Neuronal stem cell (in vitro differentiated cells): ENCODE measurements around the gene DNAH11.
"Not testable (repeated sequence)": the region's sequence is repeated elsewhere in the genome, so short reads cannot be mapped to it uniquely, and the experiment has no call there.

Source experiments
- DNase-seq: peaks from one replicate; pipeline ENCODE4 v3.0.0-alpha.2; 2013; ENCODE audit warnings: low spot score
- H2AFZ ChIP-seq: one replicate; pipeline ENCODE4 v1.6.1; 2013; ENCODE audit warnings: mild to moderate bottlenecking, low read length, inconsistent platforms
- H2AK5ac ChIP-seq: 2 replicates; pipeline ENCODE4 v1.6.1; 2013; ENCODE audit warnings: low read depth, mild to moderate bottlenecking, inconsistent platforms, low read length, moderate library complexity, mixed read lengths
- H2BK120ac ChIP-seq: 2 replicates; pipeline ENCODE4 v1.6.1; 2013; ENCODE audit warnings: low read depth, mild to moderate bottlenecking, inconsistent platforms, low read length, moderate library complexity, mixed read lengths
- H2BK12ac ChIP-seq: one replicate; pipeline ENCODE4 v1.6.1; 2013; ENCODE audit warnings: low read length, inconsistent platforms
- H2BK15ac ChIP-seq: 2 replicates; pipeline ENCODE4 v1.6.1; 2013; ENCODE audit warnings: mild to moderate bottlenecking, low read length, inconsistent platforms, mixed read lengths
- H2BK5ac ChIP-seq: one replicate; pipeline ENCODE4 v1.6.1; 2013; ENCODE audit warnings: inconsistent platforms, mild to moderate bottlenecking, low read length, moderate library complexity
- H3K14ac ChIP-seq: one replicate; pipeline ENCODE4 v1.6.1; 2013; ENCODE audit warnings: low read length, inconsistent platforms
- H3K18ac ChIP-seq: 2 replicates; pipeline ENCODE4 v1.6.1; 2013; ENCODE audit warnings: low read length, inconsistent platforms
- H3K23ac ChIP-seq: 2 replicates; pipeline ENCODE4 v1.6.1; 2013; ENCODE audit warnings: low read depth, mild to moderate bottlenecking, mixed read lengths, low read length, inconsistent platforms; ENCODE audit not compliant: poor library complexity
- H3K27ac ChIP-seq: replicated peaks from 3 replicates; pipeline ENCODE4 v1.5.1; 2013; ENCODE audit warnings: low read length, inconsistent platforms
- H3K27me3 ChIP-seq, 3 experiments: 2 replicates each; pipeline ENCODE4 v1.6.1; 2013; ENCODE audit warnings: low read length in 3 of 3, mild to moderate bottlenecking in 2 of 3, inconsistent platforms in 1 of 3, low read depth in 1 of 3, mixed read lengths in 1 of 3, moderate library complexity in 1 of 3; ENCODE audit not compliant: control insufficient read depth in 3 of 3, insufficient read depth in 3 of 3
- H3K36me3 ChIP-seq, 2 donors: replicated peaks in 1 of 2; 2 replicates each; pipeline ENCODE4 v1.6.1; 2013; ENCODE audit warnings: low read length in 2 of 2; ENCODE audit not compliant: control insufficient read depth in 2 of 2, insufficient read depth in 2 of 2
- H3K4ac ChIP-seq: 2 replicates; pipeline ENCODE4 v1.6.1; 2013; ENCODE audit warnings: inconsistent platforms, mild to moderate bottlenecking, low read length, moderate library complexity
- H3K4me1 ChIP-seq, 2 donors: 1 replicate in 1 of 2; 2 replicates in 1 of 2; pipeline ENCODE4 v1.6.1; 2013; ENCODE audit warnings: low read length in 2 of 2, low read depth in 1 of 2; ENCODE audit not compliant: control insufficient read depth in 2 of 2, insufficient read depth in 1 of 2
- H3K4me2 ChIP-seq: one replicate; pipeline ENCODE4 v1.6.1; 2013; ENCODE audit warnings: mild to moderate bottlenecking, low read length, inconsistent platforms; ENCODE audit not compliant: insufficient read depth, poor library complexity, severe bottlenecking
- H3K4me3 ChIP-seq, 2 donors: 2 replicates each; pipeline ENCODE4 v1.5.1; 2013; ENCODE audit warnings: low read length in 2 of 2, mild to moderate bottlenecking in 2 of 2, inconsistent platforms in 1 of 2, moderate library complexity in 1 of 2
- H3K79me1 ChIP-seq: one replicate; pipeline ENCODE4 v1.6.1; 2013; ENCODE audit warnings: low read depth, mild to moderate bottlenecking, inconsistent platforms, low read length, moderate library complexity
- H3K9ac ChIP-seq: one replicate; pipeline ENCODE4 v1.6.1; 2013; ENCODE audit warnings: mild to moderate bottlenecking, low read depth, low read length, inconsistent platforms; ENCODE audit not compliant: poor library complexity
- H3K9me3 ChIP-seq, 2 donors: replicated peaks in 1 of 2; 2 replicates each; pipeline versions ENCODE3 to v1.6.1; 2013; ENCODE audit warnings: low read length in 2 of 2, mild to moderate bottlenecking in 2 of 2, inconsistent platforms in 1 of 2, low read depth in 1 of 2, mixed read lengths in 1 of 2, moderate library complexity in 1 of 2; ENCODE audit not compliant: control insufficient read depth in 2 of 2, insufficient read depth in 1 of 2
- H4K8ac ChIP-seq: one replicate; pipeline ENCODE4 v1.6.1; 2013; ENCODE audit warnings: low read depth, mild to moderate bottlenecking, inconsistent platforms, low read length, moderate library complexity
- H4K91ac ChIP-seq: one replicate; pipeline ENCODE4 v1.6.1; 2013; ENCODE audit warnings: low read length, low read depth, mild to moderate bottlenecking, inconsistent platforms; ENCODE audit not compliant: poor library complexity
- WGBS, 2 donors: extraction: QIAGEN DNeasy Blood & Tissue Kit; methylation state at CpG; one replicate each; pipeline ENCODE4 v1.1.7; 2013; ENCODE audit warnings: missing lambda C conversion rate in 2 of 2, mixed read lengths in 1 of 2; ENCODE audit not compliant: insufficient read length in 2 of 2, insufficient replicate concordance in 1 of 2; ENCODE audit errors: extremely low coverage in 2 of 2; 5-methylcytosine and 5-hydroxymethylcytosine counted together

Gene DNAH11

DNA sequence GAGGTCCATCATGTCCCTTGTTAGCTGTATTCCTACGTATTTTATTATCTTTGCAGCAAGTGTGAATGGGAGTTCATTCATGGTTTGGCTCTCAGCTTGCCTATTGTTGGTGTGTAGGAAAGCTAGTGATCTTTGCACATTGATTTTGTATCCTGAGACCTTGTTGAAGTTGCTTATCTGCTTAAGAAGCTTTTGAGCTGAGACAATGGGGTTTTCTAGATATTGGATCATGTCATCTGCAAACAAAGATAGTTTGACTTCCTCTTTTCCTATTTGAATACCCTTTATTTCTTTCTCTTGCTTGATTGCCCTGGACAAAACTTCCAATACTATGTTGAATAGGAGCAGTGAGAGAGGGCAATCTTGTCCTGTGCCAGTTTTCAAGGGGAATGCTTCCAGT, 10.4 kb upstream of the DNAH11 start:
- not testable (repeated sequence) for H2BK12ac ChIP-seq, H2BK5ac ChIP-seq, H3K4me1 ChIP-seq, H4K91ac ChIP-seq, DNase-seq, H3K36me3 ChIP-seq, H3K4me3 ChIP-seq, H3K27ac ChIP-seq, H3K79me1 ChIP-seq, H3K9ac ChIP-seq, H4K8ac ChIP-seq, H2BK15ac ChIP-seq, H3K14ac ChIP-seq, H2AFZ ChIP-seq, H3K9me3 ChIP-seq, H3K4ac ChIP-seq, H2AK5ac ChIP-seq, H3K23ac ChIP-seq, H3K18ac ChIP-seq, H3K27me3 ChIP-seq, H2BK120ac ChIP-seq, H3K4me2 ChIP-seq
- WGBS, 2 donors = no CpG with 5 or more reads among the region's 1 CpG

- H3K36me3 ChIP-seq, H3K9ac ChIP-seq, H3K27me3 ChIP-seq, H3K4me3 ChIP-seq, H2AK5ac ChIP-seq, H3K23ac ChIP-seq, H3K79me1 ChIP-seq, H3K27ac ChIP-seq, H3K14ac ChIP-seq, DNase-seq, H3K9me3 ChIP-seq, H2AFZ ChIP-seq, H2BK12ac ChIP-seq, H2BK15ac ChIP-seq, H3K4me2 ChIP-seq, H3K4ac ChIP-seq, H2BK5ac ChIP-seq, H4K91ac ChIP-seq, H4K8ac ChIP-seq, H3K18ac ChIP-seq, H2BK120ac ChIP-seq, H3K4me1 ChIP-seq: not testable (repeated sequence)
Observed at GRCh38 chr7:21533646-21534045, 9.2 kb upstream of the DNAH11 start.

- H3K4me3 ChIP-seq, H3K4me2 ChIP-seq, H3K23ac ChIP-seq, H3K4ac ChIP-seq, DNase-seq, H3K27ac ChIP-seq, H2AFZ ChIP-seq, H2AK5ac ChIP-seq, H4K91ac ChIP-seq, H4K8ac ChIP-seq, H3K36me3 ChIP-seq, H3K9me3 ChIP-seq, H2BK15ac ChIP-seq, H3K79me1 ChIP-seq, H3K9ac ChIP-seq, H3K4me1 ChIP-seq, H2BK120ac ChIP-seq: not testable (repeated sequence)
- H3K18ac ChIP-seq = peak overlapping the region; percentile 17
- H3K27me3 ChIP-seq = peaks cover 0 to 21% (median 0%) of the 10 kb centered on the region in 3 experiments
- H2BK5ac ChIP-seq = peak overlapping the region; percentile 13
- WGBS, 2 donors = no CpG with 5 or more reads among the region's 27 CpGs
- peak overlapping the region; percentile 58 for H2BK12ac ChIP-seq
- H3K14ac ChIP-seq = peak overlapping the region; percentile 38
Observed at GRCh38 chr7:21536445-21537118, 6.3 kb upstream of the DNAH11 start.

- H3K79me1 ChIP-seq = peaks cover 2% of the 10 kb centered on the region
- WGBS, 2 donors = no CpG with 5 or more reads among the region's 3 CpGs
Observed at GRCh38 chr7:21538936-21539495, 3.8 kb upstream of the DNAH11 start.

More at GRCh38 chr7:21538936-21539495, 3.8 kb upstream of the DNAH11 start:
- H3K9ac ChIP-seq = no peak overlapping the region
- peaks cover 0 to 46% (median 21%) of the 10 kb centered on the region in 3 experiments for H3K27me3 ChIP-seq
- DNase-seq = no peak
- no peak overlapping the region for H4K8ac ChIP-seq
- no peak overlapping the region for H2BK120ac ChIP-seq
- no peak overlapping the region for H4K91ac ChIP-seq
- H2BK12ac ChIP-seq = no peak overlapping the region
- H3K27ac ChIP-seq = no peak overlapping the region
- no peak overlapping the region for H2AK5ac ChIP-seq
- no peak overlapping the region for H2AFZ ChIP-seq
- H3K4me3 ChIP-seq = no peak overlapping the region
- H3K4me1 ChIP-seq = peaks cover 0 to 3% of the 10 kb centered on the region in 2 donors
- no peaks in the 10 kb centered on the region for H3K9me3 ChIP-seq
- H2BK15ac ChIP-seq = no peak overlapping the region
- H2BK5ac ChIP-seq = no peak overlapping the region
- no peak overlapping the region for H3K4ac ChIP-seq
- H3K14ac ChIP-seq = no peak overlapping the region
- H3K18ac ChIP-seq = no peak overlapping the region
- H3K36me3 ChIP-seq = no peaks in the 10 kb centered on the region
- no peak overlapping the region for H3K23ac ChIP-seq
- no peak overlapping the region for H3K4me2 ChIP-seq
